T-helper 1 cell treated with Interleukin-12 subunit alpha and Interleukin-12 subunit beta and Interleukin-4 antibody, amounts not matched to agents 30 ng/mL and 1 ng/mL, for 36 hours (primary cell): ENCODE results near the gene TXNDC11. TPM values are rescaled to one million over a fixed set of nuclear protein-coding genes. Genes with fewer than 3 reads are reported as not detected.

Source experiments
- intact Hi-C: fragments of 100-400 bp; cut with micrococcal nuclease; formaldehyde crosslinking; loops from one replicate; pipeline ENCODE4 v1.15.1; 2024
- total RNA-seq: library from RNA; stranded (reverse); gene quantifications from 2 replicates; pipeline ENCODE4 v1.2.3, GENCODE V29; 2022

TXNDC11 gene
- total RNA-seq, 1 donor from 2014 or later: 55.3 TPM

- intact Hi-C loops: no loop called here
Measured at GRCh38 chr16:11635113-11635652, 107.5 kb downstream of the TXNDC11 start.

- intact Hi-C loops: no loop called here
Measured at GRCh38 chr16:11634312-11634711, 108.3 kb downstream of the TXNDC11 start.

- intact Hi-C loops: no loop called here
Measured at GRCh38 chr16:11633113-11633512, 109.5 kb downstream of the TXNDC11 start.

GRCh38 chr16:11632455-11632939 lies 110.2 kb downstream of the TXNDC11 start:
- intact Hi-C loops: no loop called here

- intact Hi-C loops: no loop called here
Measured at GRCh38 chr16:11631214-11631613, 111.4 kb downstream of the TXNDC11 start.

GRCh38 chr16:11630768-11631056 lies 111.9 kb downstream of the TXNDC11 start:
- intact Hi-C loops: no loop called here

- intact Hi-C loops: no loop called here
Measured at GRCh38 chr16:11630046-11630767, 112.5 kb downstream of the TXNDC11 start.

Other genes starting within 250 kb of the TXNDC11 start
- 121 and 126 TPM in 2 replicates for gene LITAF, start 155.9 kb downstream of the TXNDC11 start, total RNA-seq
- 11.7 TPM in 2 replicates for gene SNN, start 74.4 kb downstream of the TXNDC11 start, total RNA-seq
- gene ZC3H7A, start 54.4 kb upstream of the TXNDC11 start, total RNA-seq: 89.4 and 89.8 TPM in 2 replicates
- gene RSL1D1, start 108.7 kb upstream of the TXNDC11 start, total RNA-seq: 193 and 196 TPM in 2 replicates
- gene GSPT1, start 173.1 kb upstream of the TXNDC11 start, total RNA-seq: 121 and 123 TPM in 2 replicates
- 11.0 and 13.0 TPM in 2 replicates for gene NPIPB2, start 199.2 kb upstream of the TXNDC11 start, total RNA-seq
- not detected in 2 replicates for gene TNFRSF17, start 222.4 kb upstream of the TXNDC11 start, total RNA-seq
- gene SNX29, start 233.9 kb upstream of the TXNDC11 start, total RNA-seq: 28.8 and 29.9 TPM in 2 replicates